Measurements from ENCODE around the gene C6orf141.
"Not testable (repeated sequence)": the region's sequence is repeated elsewhere in the genome, so short reads cannot be mapped to it uniquely, and the experiment has no call there.

Gene C6orf141

GRCh38 chr6:49564552-49564951 is 14.1 kb downstream of the C6orf141 start:
- DNase-seq (ENCODE audit: low read depth) = no peak
- TF ChIP-seq, protein P1, sequence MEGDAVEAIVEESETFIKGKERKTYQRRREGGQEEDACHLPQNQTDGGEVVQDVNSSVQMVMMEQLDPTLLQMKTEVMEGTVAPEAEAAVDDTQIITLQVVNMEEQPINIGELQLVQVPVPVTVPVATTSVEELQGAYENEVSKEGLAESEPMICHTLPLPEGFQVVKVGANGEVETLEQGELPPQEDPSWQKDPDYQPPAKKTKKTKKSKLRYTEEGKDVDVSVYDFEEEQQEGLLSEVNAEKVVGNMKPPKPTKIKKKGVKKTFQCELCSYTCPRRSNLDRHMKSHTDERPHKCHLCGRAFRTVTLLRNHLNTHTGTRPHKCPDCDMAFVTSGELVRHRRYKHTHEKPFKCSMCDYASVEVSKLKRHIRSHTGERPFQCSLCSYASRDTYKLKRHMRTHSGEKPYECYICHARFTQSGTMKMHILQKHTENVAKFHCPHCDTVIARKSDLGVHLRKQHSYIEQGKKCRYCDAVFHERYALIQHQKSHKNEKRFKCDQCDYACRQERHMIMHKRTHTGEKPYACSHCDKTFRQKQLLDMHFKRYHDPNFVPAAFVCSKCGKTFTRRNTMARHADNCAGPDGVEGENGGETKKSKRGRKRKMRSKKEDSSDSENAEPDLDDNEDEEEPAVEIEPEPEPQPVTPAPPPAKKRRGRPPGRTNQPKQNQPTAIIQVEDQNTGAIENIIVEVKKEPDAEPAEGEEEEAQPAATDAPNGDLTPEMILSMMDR (conservative IDR thresholded peaks at IDR 0.05; ENCODE audit: control insufficient read depth, insufficient read depth, low read depth, low read length) = no peak
- no peak overlapping the region for H3K4me3 ChIP-seq (ENCODE audit: control insufficient read depth, low read depth, low read length)

GRCh38 chr6:49565261-49565660 is 14.8 kb downstream of the C6orf141 start:
- no peak overlapping the region for H3K4me3 ChIP-seq (ENCODE audit: control insufficient read depth, low read depth, low read length)
- TF ChIP-seq, protein P1 (conservative IDR thresholded peaks at IDR 0.05; ENCODE audit: control insufficient read depth, insufficient read depth, low read depth, low read length) = no peak
- DNase-seq (ENCODE audit: low read depth) = peak; percentile 31

DNA sequence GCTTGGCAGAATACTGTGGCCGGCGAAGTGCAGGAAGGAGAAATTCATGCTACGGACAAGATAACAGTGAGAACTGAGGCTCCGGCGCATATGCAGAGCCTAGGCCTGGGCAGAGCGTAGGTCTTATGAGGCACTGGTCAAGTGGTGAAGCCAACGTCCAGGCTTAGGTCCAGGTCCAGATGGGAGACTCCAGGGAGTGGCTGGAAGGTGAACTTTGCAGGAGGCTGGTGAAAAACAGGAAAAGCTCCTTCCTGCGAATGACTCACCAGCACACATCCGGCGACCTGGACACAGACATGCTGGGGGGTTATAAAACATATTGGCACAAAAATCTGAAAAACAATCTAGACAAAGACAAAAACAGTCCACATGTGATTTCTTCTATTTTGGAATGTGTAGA is 15.4 kb downstream of the C6orf141 start:
- TF ChIP-seq, protein P1 (conservative IDR thresholded peaks at IDR 0.05; ENCODE audit: control insufficient read depth, insufficient read depth, low read depth, low read length) = no peak
- no peak overlapping the region for H3K4me3 ChIP-seq (ENCODE audit: control insufficient read depth, low read depth, low read length)
- DNase-seq (ENCODE audit: low read depth) = no peak

DNA sequence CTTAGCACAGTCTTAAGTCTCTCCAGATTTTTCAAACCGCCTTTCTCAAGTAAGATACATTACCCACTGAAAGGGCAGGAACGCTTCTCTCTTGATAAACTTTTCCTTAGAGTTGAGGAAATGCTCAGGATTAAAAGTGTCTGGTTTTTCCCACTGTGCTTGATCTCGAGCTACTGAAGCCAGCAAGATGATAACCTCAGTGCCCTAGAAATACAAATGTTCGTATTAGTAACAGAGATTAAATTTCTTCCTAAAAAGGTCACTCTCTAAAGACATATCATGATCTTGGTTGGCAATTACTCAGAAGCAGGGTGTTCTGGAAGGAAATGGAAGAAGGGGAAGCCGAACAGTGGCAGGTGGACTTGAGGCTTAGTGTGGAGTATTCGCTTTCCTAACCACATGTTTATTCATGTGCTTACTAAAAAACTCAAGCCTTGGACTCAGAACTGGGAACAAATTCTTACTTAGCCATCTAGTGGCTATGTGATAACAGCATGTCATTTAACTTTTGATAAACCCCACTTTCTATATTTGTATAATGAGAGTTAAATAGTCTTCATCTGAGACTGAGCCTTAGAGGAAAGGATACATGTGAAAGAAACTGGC is 20.1 kb downstream of the C6orf141 start:
- peak; percentile 50 for DNase-seq (ENCODE audit: low read depth)
- H3K4me3 ChIP-seq (ENCODE audit: control insufficient read depth, low read depth, low read length) = no peak overlapping the region
- TF ChIP-seq, protein P1 (conservative IDR thresholded peaks at IDR 0.05; ENCODE audit: control insufficient read depth, insufficient read depth, low read depth, low read length) = peak; percentile 34

DNA sequence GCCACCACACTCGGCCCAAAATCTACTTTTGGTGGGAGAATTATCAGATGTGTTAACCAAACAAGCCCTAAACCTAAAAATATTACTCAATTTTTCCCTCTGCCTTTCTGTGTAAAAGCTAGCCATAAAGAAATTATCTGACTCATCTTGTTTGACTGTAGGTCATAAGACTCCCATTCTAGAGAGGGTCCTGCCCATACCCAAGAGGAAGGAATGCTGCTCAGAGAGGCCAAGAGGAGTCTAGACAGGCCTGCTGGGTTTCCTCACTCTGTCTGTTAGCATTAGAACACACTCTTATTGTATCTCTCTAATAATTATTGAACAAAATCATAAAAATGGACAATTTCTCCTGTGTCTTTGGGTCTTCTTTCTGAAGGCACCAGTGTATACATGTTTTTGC is 26.1 kb downstream of the C6orf141 start:
- no peak for DNase-seq (ENCODE audit: low read depth)
- no peak overlapping the region for H3K4me3 ChIP-seq (ENCODE audit: control insufficient read depth, low read depth, low read length)
- TF ChIP-seq, protein P1 (conservative IDR thresholded peaks at IDR 0.05; ENCODE audit: control insufficient read depth, insufficient read depth, low read depth, low read length) = no peak

GRCh38 chr6:49579649-49580048 is 29.2 kb downstream of the C6orf141 start:
- DNase-seq (ENCODE audit: low read depth) = no peak
- TF ChIP-seq, protein P1 (conservative IDR thresholded peaks at IDR 0.05; ENCODE audit: control insufficient read depth, insufficient read depth, low read depth, low read length) = no peak
- no peak overlapping the region for H3K4me3 ChIP-seq (ENCODE audit: control insufficient read depth, low read depth, low read length)

DNA sequence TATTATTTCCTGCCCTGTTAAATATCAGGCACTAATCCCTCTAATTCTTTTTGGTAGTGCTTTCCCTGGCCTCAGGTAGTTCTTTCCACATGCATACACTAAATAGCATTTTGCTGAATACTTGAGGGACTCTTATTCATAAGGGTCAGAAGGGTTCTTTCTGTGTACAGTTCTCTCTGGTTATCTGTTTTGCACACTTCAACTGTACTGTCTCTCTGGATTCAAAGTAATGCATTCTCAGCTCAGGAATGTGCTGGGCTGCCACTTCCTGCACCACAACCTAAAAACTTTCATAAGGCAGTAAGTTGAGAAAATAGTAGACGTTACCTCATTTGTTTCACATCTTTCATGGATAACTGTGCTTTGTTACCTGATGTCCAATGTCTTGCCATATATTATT is 32.1 kb downstream of the C6orf141 start:
- no peak for DNase-seq (ENCODE audit: low read depth)
- TF ChIP-seq, protein P1 (conservative IDR thresholded peaks at IDR 0.05; ENCODE audit: control insufficient read depth, insufficient read depth, low read depth, low read length) = no peak
- H3K4me3 ChIP-seq (ENCODE audit: control insufficient read depth, low read depth, low read length) = no peak overlapping the region

- H3K4me3 ChIP-seq (ENCODE audit: control insufficient read depth, low read depth, low read length); DNase-seq (ENCODE audit: low read depth): not testable (repeated sequence)
Observed at GRCh38 chr6:49587262-49587661, 36.8 kb downstream of the C6orf141 start.

Data from fibroblast of mammary gland (primary cell).